ENCODE measurements around the gene SYNPO2.

DNA sequence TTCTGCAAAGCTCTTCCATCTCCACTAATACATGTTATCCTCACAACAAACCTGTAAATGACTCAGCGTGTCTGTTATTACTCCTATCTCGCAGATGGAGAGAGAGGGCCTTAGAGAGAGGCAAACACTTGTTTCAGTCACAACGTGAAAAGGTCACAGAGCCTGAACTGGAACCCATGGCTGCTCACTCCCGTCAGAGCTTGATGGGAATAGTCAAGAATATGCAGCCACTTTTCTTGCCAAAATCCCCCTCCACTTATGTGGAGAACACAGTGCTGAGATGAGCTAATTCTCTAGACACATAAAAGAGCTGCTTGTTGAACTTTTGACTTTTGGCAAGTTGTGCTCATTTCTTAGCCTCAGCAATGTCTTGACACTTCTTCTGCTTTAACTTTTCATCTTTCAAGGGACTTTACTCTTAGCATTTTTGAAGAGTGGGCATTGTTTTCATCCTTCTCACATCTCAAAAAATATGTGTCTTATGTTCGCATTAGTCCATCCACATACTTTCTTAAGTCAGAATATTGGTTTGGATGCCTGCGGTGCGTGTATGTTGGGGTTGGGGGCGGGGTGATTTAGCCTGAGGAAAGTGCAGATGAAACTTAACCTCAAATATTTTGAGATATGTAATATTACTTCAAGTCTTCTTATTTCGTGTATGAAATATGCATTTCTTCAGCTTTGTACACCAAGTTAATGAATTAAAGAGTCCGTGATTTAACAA, 69.2 kb downstream of the SYNPO2 start:
- TF ChIP-seq, protein P1, sequence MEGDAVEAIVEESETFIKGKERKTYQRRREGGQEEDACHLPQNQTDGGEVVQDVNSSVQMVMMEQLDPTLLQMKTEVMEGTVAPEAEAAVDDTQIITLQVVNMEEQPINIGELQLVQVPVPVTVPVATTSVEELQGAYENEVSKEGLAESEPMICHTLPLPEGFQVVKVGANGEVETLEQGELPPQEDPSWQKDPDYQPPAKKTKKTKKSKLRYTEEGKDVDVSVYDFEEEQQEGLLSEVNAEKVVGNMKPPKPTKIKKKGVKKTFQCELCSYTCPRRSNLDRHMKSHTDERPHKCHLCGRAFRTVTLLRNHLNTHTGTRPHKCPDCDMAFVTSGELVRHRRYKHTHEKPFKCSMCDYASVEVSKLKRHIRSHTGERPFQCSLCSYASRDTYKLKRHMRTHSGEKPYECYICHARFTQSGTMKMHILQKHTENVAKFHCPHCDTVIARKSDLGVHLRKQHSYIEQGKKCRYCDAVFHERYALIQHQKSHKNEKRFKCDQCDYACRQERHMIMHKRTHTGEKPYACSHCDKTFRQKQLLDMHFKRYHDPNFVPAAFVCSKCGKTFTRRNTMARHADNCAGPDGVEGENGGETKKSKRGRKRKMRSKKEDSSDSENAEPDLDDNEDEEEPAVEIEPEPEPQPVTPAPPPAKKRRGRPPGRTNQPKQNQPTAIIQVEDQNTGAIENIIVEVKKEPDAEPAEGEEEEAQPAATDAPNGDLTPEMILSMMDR (conservative IDR thresholded peaks at IDR 0.05; ENCODE audit: low read length): no peak
- TF ChIP-seq EZH2phosphoT487 (IDR thresholded peaks at IDR 0.05; ENCODE audit: borderline replicate concordance): no peak

All from Loucy (cell line).